Gastrocnemius medialis (tissue), 4 donors: Measurements from ENCODE around the gene GIN1. TPM values are rescaled to one million over a fixed set of nuclear protein-coding genes. Genes with fewer than 3 reads are reported as not detected.
"Not testable (repeated sequence)": the region's sequence is repeated elsewhere in the genome, so short reads cannot be mapped to it uniquely, and the experiment has no call there.

Experiments used
- ATAC-seq, 2 donors: fragments of 150-250 bp; one replicate each; pipeline ENCODE4 v1.9.1; 2016
- DNase-seq, 2 donors: peaks; one replicate each; pipeline ENCODE4 v3.0.0-alpha.2; 2019
- H3K27ac ChIP-seq, 4 donors: fragments of 200-600 bp; sonication (generic); 1 replicate in 1 of 4; 2 replicates in 3 of 4; pipeline ENCODE4 v1.5.1; 2016 to 2018; ENCODE audit warnings: mild to moderate bottlenecking in 2 of 4, moderate library complexity in 1 of 4
- H3K27me3 ChIP-seq, 3 donors: fragments of 200-600 bp; sonication (generic) in 2 of 3; 1 replicate in 1 of 3; 2 replicates in 2 of 3; pipeline versions ENCODE4 v1.5.1 to v1.6.0; 2016 to 2019; ENCODE audit warnings: mild to moderate bottlenecking in 1 of 3, moderate library complexity in 1 of 3
- H3K36me3 ChIP-seq, 2 donors: fragments of 200-600 bp; sonication (generic) in 1 of 2; one replicate each; pipeline ENCODE4 v1.5.1; 2017 to 2018
- H3K4me1 ChIP-seq, 2 donors: fragments of 200-600 bp; sonication (generic) in 1 of 2; one replicate each; pipeline ENCODE4 v1.5.1; 2016 to 2017; ENCODE audit warnings: mild to moderate bottlenecking in 2 of 2
- H3K4me3 ChIP-seq, 4 donors: fragments of 200-600 bp; sonication (generic) in 3 of 4; 1 replicate in 1 of 4; 2 replicates in 3 of 4; pipeline ENCODE4 v1.5.1; 2016 to 2019; ENCODE audit warnings: mild to moderate bottlenecking in 2 of 4
- H3K9me3 ChIP-seq, 3 donors: fragments of 200-600 bp; sonication (generic) in 2 of 3; 1 replicate in 1 of 3; 2 replicates in 2 of 3; pipeline ENCODE4 v1.5.1; 2016 to 2019
- CTCF ChIP-seq, 5 experiments: fragments of 450-650 bp in 3 of 5; fragments of 200-600 bp in 2 of 5; sonication (generic) in 2 of 5; IDR thresholded peaks in 4 of 5; conservative IDR thresholded peaks in 1 of 5; 1 replicate in 4 of 5; 2 replicates in 1 of 5; pipeline ENCODE4 v1.5.1; 2016 to 2019; ENCODE audit warnings: antibody characterized with exemption in 5 of 5, mild to moderate bottlenecking in 3 of 5, moderate library complexity in 3 of 5
- POLR2A ChIP-seq, 2 donors: fragments of 450-650 bp; IDR thresholded peaks; one replicate each; pipeline ENCODE4 v1.6.1; 2017; ENCODE audit warnings: antibody characterized with exemption in 2 of 2, mild to moderate bottlenecking in 2 of 2, moderate library complexity in 2 of 2
- in situ Hi-C, 4 donors: fragments of 200-750 bp; cut with MboI; loops; one replicate each; pipeline versions ENCODE4 v1.15.0 to v1.8.0; 2017; ENCODE audit warnings: low sequenced_read_pairs in 4 of 4
- intact Hi-C: fragments of 100-400 bp; cut with DNase I; formaldehyde crosslinking; loops from one replicate; pipeline ENCODE4 v1.15.1; 2023; ENCODE audit warnings: low total_unique reads
- total RNA-seq, 4 donors: library from RNA; depleted of rRNA; stranded (reverse); fragments of >200 nt; gene quantifications; one replicate each; pipeline versions ENCODE4 v1.1.0 to v1.2.3, GENCODE V29; 2016

GIN1 gene
- total RNA-seq, 4 donors from 2014 or later = 4.6 to 11.2 (median 6.9) TPM

DNA sequence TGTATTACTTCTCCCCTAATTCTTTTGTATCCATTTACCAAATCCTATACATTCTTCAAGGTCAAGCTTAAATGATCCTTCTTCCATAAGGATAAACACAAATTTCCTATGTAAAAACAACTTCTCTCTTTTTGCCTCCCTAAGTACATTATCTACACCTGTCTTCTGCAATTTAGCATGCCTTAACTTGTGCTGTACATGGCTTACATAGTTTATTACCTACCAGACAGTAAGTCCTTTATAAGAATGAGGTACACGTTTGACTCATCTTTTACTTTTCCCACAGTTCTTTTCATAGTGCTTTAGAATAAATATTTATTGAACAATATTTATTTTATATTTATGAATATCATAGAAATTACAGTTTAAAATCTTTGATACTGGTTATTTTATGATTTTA, 33.4 kb downstream of the GIN1 start:
- Histone ChIP-seq H3K27ac (no peak overlapping the region), H3K4me3 (no peak overlapping the region), H3K36me3 (peaks cover 3 to 44% of the 10 kb centered on the region in 2 donors), H3K27me3 (no peaks in the 10 kb centered on the region), H3K4me1 (no peaks in the 10 kb centered on the region), H3K9me3 (no peaks in the 10 kb centered on the region)
- intact Hi-C loops (no loop called here), in situ Hi-C loops (no loop called here)
- DNase-seq (no peak), ATAC-seq (no peak)
- no peak for TF ChIP-seq POLR2A (IDR thresholded peaks at IDR 0.05)
- TF ChIP-seq CTCF (IDR thresholded peaks at IDR 0.05 in 4 of 5, conservative IDR thresholded peaks at IDR 0.05 in 1 of 5) = no peak

DNA sequence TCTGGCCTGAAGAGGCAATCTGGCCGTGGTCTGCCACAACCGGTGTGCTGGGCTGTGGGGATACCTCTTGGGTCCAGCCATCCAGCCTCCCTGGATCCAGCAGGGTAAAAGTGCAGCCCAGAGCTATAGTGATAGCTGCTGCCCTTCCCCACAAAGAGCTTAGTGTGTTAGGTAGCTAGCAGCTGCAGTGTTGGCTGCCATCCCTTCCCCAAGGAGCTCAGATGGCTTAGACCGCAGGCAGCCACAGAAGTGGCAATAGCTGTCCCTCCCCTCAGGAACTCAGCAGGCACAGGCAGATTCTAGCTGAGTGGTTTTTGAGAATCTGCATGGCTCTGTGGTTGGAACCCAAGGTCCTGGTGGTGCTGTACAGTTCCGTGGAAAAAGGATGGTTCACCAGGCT, 40.1 kb downstream of the GIN1 start:
- ATAC-seq = no peak
- in situ Hi-C loops = no loop called here

DNA sequence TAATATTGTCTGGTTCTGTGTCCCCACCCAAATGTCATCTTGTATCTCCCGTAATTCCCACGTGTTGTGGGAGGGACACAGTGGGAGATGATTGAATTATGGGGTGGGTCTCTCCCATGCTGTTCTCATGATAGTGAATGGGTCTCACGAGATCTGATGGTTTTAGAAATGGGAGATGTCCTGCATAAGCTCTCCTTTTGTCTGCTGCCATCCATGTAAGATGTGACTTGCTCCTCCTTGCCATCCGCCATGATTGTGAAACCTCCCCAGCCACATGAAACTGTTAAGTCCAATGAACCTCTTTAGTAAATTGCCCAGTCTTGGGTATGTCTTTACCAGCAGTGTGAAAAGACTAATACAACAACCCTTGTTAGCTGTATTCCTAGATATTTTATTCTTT, 44.5 kb downstream of the GIN1 start:
- Histone ChIP-seq H3K4me3 (no peak overlapping the region), H3K27ac (no peak overlapping the region), H3K9me3 (peaks cover 0 to 12% (median 0%) of the 10 kb centered on the region in 3 donors), H3K27me3 (no peaks in the 10 kb centered on the region), H3K4me1 (no peaks in the 10 kb centered on the region), H3K36me3 (no peaks in the 10 kb centered on the region)
- in situ Hi-C loops (no loop called here), intact Hi-C loops (no loop called here)
- DNase-seq (no peak), ATAC-seq (no peak)
- no peak for TF ChIP-seq POLR2A (IDR thresholded peaks at IDR 0.05)

More for the DNA sequence above, 40.1 kb downstream of the GIN1 start:
- Histone ChIP-seq H3K36me3 (peaks cover 0 to 9% of the 10 kb centered on the region in 2 donors), H3K4me1 (no peaks in the 10 kb centered on the region), H3K9me3 (peaks cover 0 to 12% (median 0%) of the 10 kb centered on the region in 3 donors), H3K27ac (no peak overlapping the region), H3K4me3 (no peak overlapping the region), H3K27me3 (no peaks in the 10 kb centered on the region)
- no peak for TF ChIP-seq POLR2A (IDR thresholded peaks at IDR 0.05)
- TF ChIP-seq CTCF (IDR thresholded peaks at IDR 0.05 in 4 of 5, conservative IDR thresholded peaks at IDR 0.05 in 1 of 5) = no peak
- no peak for DNase-seq
- intact Hi-C loops = no loop called here

- H3K27ac ChIP-seq, ATAC-seq, H3K4me3 ChIP-seq, H3K36me3 ChIP-seq, in situ Hi-C loops, intact Hi-C loops, H3K9me3 ChIP-seq, H3K4me1 ChIP-seq, DNase-seq, H3K27me3 ChIP-seq: not testable (repeated sequence)
These were observed 46.4 kb downstream of the GIN1 start for GRCh38 chr5:103073500-103073899.

DNA sequence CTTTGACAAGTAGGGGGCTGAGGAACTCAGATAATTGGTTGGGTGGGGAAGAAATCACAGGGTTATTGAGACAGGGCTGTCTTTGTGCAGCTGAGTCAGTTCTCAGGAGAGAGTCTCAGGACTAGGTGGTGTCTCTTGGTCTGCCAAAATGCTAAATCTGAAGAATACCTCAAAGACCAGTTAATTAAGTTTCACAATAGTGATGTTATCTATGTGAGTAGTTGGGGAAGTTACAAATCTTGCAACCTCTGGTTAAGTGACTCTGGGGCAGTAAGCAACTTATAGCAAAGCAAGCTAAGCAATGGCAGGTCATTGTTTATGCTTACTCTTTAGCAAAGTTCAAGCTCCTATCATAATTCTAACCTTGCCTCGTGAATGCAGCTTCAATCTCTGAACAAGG, 53.6 kb downstream of the GIN1 start:
- ATAC-seq = no peak
- in situ Hi-C loops = no loop called here

More for the DNA sequence above, 53.6 kb downstream of the GIN1 start:
- Histone ChIP-seq H3K9me3 (no peaks in the 10 kb centered on the region), H3K4me1 (no peaks in the 10 kb centered on the region), H3K27ac (no peak overlapping the region), H3K27me3 (no peaks in the 10 kb centered on the region), H3K4me3 (no peak overlapping the region), H3K36me3 (no peaks in the 10 kb centered on the region)
- TF ChIP-seq POLR2A (IDR thresholded peaks at IDR 0.05) (no peak), CTCF (IDR thresholded peaks at IDR 0.05 in 4 of 5, conservative IDR thresholded peaks at IDR 0.05 in 1 of 5) (no peak)
- intact Hi-C loops = no loop called here
- no peak for DNase-seq
